ENCODE results near the gene GIPC1. TPM values are rescaled to one million over a fixed set of nuclear protein-coding genes. Genes with fewer than 3 reads are reported as not detected.
A peak's percentile ranks its signal among the peaks of the same experiment; 100 is the strongest.

The GIPC1 gene
- total RNA-seq: 100 to 1,000 TPM in 1 of 9 donors, 10 to 100 TPM in 8; 52.2 to 107 (median 62.3) TPM
- 10 to 100 TPM; 26.6 to 85.7 (median 74.3) TPM for polyA plus RNA-seq
- long read RNA-seq, donor 1, transcript GIPC1-202 (6 exons, 1,483 nt): minor isoform, 5 of 43 reads
- long read RNA-seq, donor 1, transcript GIPC1-205 (8 exons, 1,386 nt): minor isoform, 10 of 43 reads
- long read RNA-seq, donor 1, transcript GIPC1-213 (7 exons, 1,068 nt): minor isoform, 6 of 43 reads
- long read RNA-seq, donor 1, transcript GIPC1-203 (9 exons, 1,926 nt): major isoform, 16 of 43 reads
- long read RNA-seq, donor 1, partial matches to known transcripts: 0 of 43 reads
- long read RNA-seq, donor 1, other reads (novel, unspliced or antisense): 0 of 43 reads
- long read RNA-seq, donor 2, transcript GIPC1-203 (9 exons, 1,926 nt): major isoform, 5 of 14 reads
- long read RNA-seq, donor 2, partial matches to known transcripts: 0 of 14 reads
- long read RNA-seq, donor 2, other reads (novel, unspliced or antisense): 0 of 14 reads
- long read RNA-seq, donor 3, transcript GIPC1-203 (9 exons, 1,926 nt): major isoform, 6 of 25 reads
- long read RNA-seq, donor 3, transcript GIPC1-205 (8 exons, 1,386 nt): minor isoform, 5 of 25 reads
- long read RNA-seq, donor 3, partial matches to known transcripts: 0 of 25 reads
- long read RNA-seq, donor 3, other reads (novel, unspliced or antisense): 6 of 25 reads
- long read RNA-seq, donor 4, partial matches to known transcripts: 5 of 8 reads
- long read RNA-seq, donor 4, other reads (novel, unspliced or antisense): 3 of 8 reads
- long read RNA-seq, donor 5, transcript GIPC1-202 (6 exons, 1,483 nt): minor isoform, 12 of 241 reads
- long read RNA-seq, donor 5, transcript GIPC1-203 (9 exons, 1,926 nt): major isoform, 95 of 241 reads
- long read RNA-seq, donor 5, transcript GIPC1-205 (8 exons, 1,386 nt): minor isoform, 58 of 241 reads
- long read RNA-seq, donor 5, transcript GIPC1-213 (7 exons, 1,068 nt): minor isoform, 28 of 241 reads
- long read RNA-seq, donor 5, partial matches to known transcripts: 9 of 241 reads
- long read RNA-seq, donor 5, other reads (novel, unspliced or antisense): 34 of 241 reads
- long read RNA-seq, donor 6, partial matches to known transcripts: 4 of 8 reads
- long read RNA-seq, donor 6, other reads (novel, unspliced or antisense): 4 of 8 reads
- long read RNA-seq, donor 7, transcript GIPC1-205 (8 exons, 1,386 nt): minor isoform, 8 of 30 reads
- long read RNA-seq, donor 7, transcript GIPC1-202 (6 exons, 1,483 nt): minor isoform, 5 of 30 reads
- long read RNA-seq, donor 7, transcript GIPC1-203 (9 exons, 1,926 nt): major isoform, 10 of 30 reads
- long read RNA-seq, donor 7, transcript GIPC1-213 (7 exons, 1,068 nt): minor isoform, 5 of 30 reads
- long read RNA-seq, donor 7, partial matches to known transcripts: 0 of 30 reads
- long read RNA-seq, donor 7, other reads (novel, unspliced or antisense): 0 of 30 reads
- long read RNA-seq, donor 8, transcript GIPC1-203 (9 exons, 1,926 nt): major isoform, 18 of 352 reads
- long read RNA-seq, donor 8, transcript GIPC1-205 (8 exons, 1,386 nt): minor isoform, 17 of 352 reads
- long read RNA-seq, donor 8, partial matches to known transcripts: 295 of 352 reads
- long read RNA-seq, donor 8, other reads (novel, unspliced or antisense): 17 of 352 reads
- long read RNA-seq, donor 9, partial matches to known transcripts: 0 of 8 reads
- long read RNA-seq, donor 9, other reads (novel, unspliced or antisense): 0 of 8 reads
- long read RNA-seq, donor 10, transcript GIPC1-203 (9 exons, 1,926 nt): major isoform, 9 of 21 reads
- long read RNA-seq, donor 10, transcript GIPC1-205 (8 exons, 1,386 nt): minor isoform, 7 of 21 reads
- long read RNA-seq, donor 10, partial matches to known transcripts: 0 of 21 reads
- long read RNA-seq, donor 10, other reads (novel, unspliced or antisense): 0 of 21 reads

- peak within 1 kb of the TSS in 4 of 5 donors; percentile 22 to 82 (median 70) for H3K27ac ChIP-seq
- no peaks in the 10 kb centered on the region for H3K27me3 ChIP-seq
- intact Hi-C loops (cut with DNase I): no loop called here
- DNase-seq: peak; percentile 98 to 99 (median 98)
- peak; percentile 16 to 70 for TF ChIP-seq POLR2A (IDR thresholded peaks at IDR 0.05)
- no peak for TF ChIP-seq CTCF (IDR thresholded peaks at IDR 0.05)
- H3K36me3 ChIP-seq (replicated peaks in 1 of 2): no peaks in the 10 kb centered on the region
- WGBS, 4 donors: 3 to 14% (median 7%) methylated on average over 15 to 71 of the region's 71 CpGs
- no peaks in the 10 kb centered on the region for H3K9me3 ChIP-seq (replicated peaks in 1 of 3)
- peak within 1 kb of the TSS in 2 of 4 donors; percentile 83 to 84 for H3K4me3 ChIP-seq
- H3K4me1 ChIP-seq (replicated peaks in 1 of 2): peaks cover 28 to 30% of the 10 kb centered on the region in 2 donors
Observed at GRCh38 chr19:14496029-14496833, at the start of gene GIPC1. Gene GIPC1 (minus strand): TSS chr19:14496127. CDS start chr19:14482976, 13,151 bp downstream.

GRCh38 chr19:14545716-14546082 lies 49.8 kb upstream of the GIPC1 start:
- H3K27me3 ChIP-seq: no peaks in the 10 kb centered on the region
- 51 to 92% (median 58%) methylated on average over 2 to 9 of the region's 9 CpGs for WGBS, 4 donors
- peak overlapping the region in 3 of 5 donors; percentile 50 to 74 (median 74) for H3K27ac ChIP-seq
- H3K4me1 ChIP-seq (replicated peaks in 1 of 2): peaks cover 19 to 28% of the 10 kb centered on the region in 2 donors
- DNase-seq: no peak
- no peaks in the 10 kb centered on the region for H3K9me3 ChIP-seq (replicated peaks in 1 of 3)
- TF ChIP-seq POLR2A (IDR thresholded peaks at IDR 0.05): no peak
- no peak for TF ChIP-seq CTCF (IDR thresholded peaks at IDR 0.05)
- peaks cover 0 to 9% of the 10 kb centered on the region in 2 donors for H3K36me3 ChIP-seq (replicated peaks in 1 of 2)
- intact Hi-C loops (cut with DNase I): no loop called here
- no peak overlapping the region for H3K4me3 ChIP-seq

All from adrenal gland (tissue), 19 donors.